ENCODE measurements around the gene ADARB2.

DNA sequence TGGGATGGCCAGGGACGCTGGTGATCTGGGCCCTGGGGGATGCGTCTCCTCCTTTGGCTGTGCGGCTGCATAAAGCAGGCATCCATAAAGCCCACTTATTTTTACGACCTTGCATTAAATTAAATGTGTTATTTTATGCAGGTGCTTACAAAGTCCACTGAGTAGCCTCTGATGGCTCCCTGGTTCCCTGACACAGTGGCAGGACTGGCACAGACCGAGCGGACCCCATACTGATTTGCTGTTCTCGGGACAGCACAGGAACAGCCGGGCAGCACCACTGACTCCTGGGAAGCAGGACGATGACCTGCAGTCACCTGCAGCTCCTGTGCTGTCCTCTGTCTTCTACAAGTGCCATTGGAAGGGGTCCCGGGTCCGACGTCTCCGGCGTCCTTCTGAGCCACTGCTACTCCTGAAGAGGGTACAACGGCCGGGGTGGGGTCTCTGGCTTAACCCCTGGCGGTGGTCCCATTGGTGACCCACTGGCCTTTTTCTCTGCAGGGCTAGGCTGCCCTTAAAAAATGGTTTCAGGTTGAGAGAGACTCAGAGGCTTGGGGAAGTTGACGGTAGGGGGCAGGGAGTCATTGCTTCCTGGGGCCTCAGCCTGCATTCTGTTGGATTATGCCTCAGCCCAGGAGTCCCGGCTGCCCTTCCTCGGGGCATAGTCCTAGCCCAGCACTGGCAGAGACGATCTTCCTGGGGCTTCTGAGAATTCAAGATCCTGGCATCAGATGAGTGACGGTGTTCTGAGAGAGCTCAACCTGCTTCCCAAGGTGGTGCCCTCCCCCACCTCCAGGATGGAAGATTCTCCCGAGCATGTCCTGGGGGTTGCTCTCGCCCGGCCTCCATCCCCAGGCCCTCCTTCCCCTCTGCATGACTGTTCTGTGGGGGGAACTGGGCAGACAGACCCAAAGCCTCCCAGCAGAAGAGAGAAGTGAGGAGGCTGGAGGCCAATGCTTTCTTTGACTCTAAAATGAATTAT is 330.1 kb downstream of the ADARB2 start:
- TF ChIP-seq, protein P1, sequence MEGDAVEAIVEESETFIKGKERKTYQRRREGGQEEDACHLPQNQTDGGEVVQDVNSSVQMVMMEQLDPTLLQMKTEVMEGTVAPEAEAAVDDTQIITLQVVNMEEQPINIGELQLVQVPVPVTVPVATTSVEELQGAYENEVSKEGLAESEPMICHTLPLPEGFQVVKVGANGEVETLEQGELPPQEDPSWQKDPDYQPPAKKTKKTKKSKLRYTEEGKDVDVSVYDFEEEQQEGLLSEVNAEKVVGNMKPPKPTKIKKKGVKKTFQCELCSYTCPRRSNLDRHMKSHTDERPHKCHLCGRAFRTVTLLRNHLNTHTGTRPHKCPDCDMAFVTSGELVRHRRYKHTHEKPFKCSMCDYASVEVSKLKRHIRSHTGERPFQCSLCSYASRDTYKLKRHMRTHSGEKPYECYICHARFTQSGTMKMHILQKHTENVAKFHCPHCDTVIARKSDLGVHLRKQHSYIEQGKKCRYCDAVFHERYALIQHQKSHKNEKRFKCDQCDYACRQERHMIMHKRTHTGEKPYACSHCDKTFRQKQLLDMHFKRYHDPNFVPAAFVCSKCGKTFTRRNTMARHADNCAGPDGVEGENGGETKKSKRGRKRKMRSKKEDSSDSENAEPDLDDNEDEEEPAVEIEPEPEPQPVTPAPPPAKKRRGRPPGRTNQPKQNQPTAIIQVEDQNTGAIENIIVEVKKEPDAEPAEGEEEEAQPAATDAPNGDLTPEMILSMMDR (IDR thresholded peaks at IDR 0.05): no peak
- no peak for TF ChIP-seq POLR2A (IDR thresholded peaks at IDR 0.05)
